Omental fat pad (tissue), 4 donors: ENCODE results near the gene SLC4A11. TPM values are rescaled to one million over a fixed set of nuclear protein-coding genes. Genes with fewer than 3 reads are reported as not detected.
"Not testable (repeated sequence)": the region's sequence is repeated elsewhere in the genome, so short reads cannot be mapped to it uniquely, and the experiment has no call there.

Experiments used
- ATAC-seq: fragments of 150-250 bp; one replicate; pipeline ENCODE4 v1.9.1; 2016; ENCODE audit warnings: mild to moderate bottlenecking, moderate library complexity; ENCODE audit not compliant: low FRiP score
- DNase-seq: peaks from one replicate; pipeline ENCODE4 v3.0.0-alpha.2; 2019; ENCODE audit warnings: low spot score
- CTCF ChIP-seq, 3 donors: fragments of 450-650 bp; IDR thresholded peaks; one replicate each; pipeline ENCODE4 v1.5.1; 2016 to 2017; ENCODE audit warnings: antibody characterized with exemption in 3 of 3, mild to moderate bottlenecking in 3 of 3, moderate library complexity in 2 of 3
- total RNA-seq, 4 donors: library from RNA; depleted of rRNA; stranded (reverse); fragments of >200 nt; gene quantifications; one replicate each; pipeline ENCODE4 v1.1.0, GENCODE V29; 2016

SLC4A11 gene
- total RNA-seq, 4 donors from 2014 or later, result 0.74 to 1.7 (median 0.95) TPM

GRCh38 chr20:3192226-3193015 is 46.6 kb downstream of the SLC4A11 start:
- no peak for TF ChIP-seq CTCF (IDR thresholded peaks at IDR 0.05)
- DNase-seq (no peak), ATAC-seq (no peak)

GRCh38 chr20:3190681-3191111 is 48.3 kb downstream of the SLC4A11 start:
- ATAC-seq (no peak), DNase-seq (no peak)
- TF ChIP-seq CTCF (IDR thresholded peaks at IDR 0.05), result no peak

GRCh38 chr20:3189561-3190131 is 49.3 kb downstream of the SLC4A11 start:
- TF ChIP-seq CTCF (IDR thresholded peaks at IDR 0.05), result no peak
- no peak for ATAC-seq

GRCh38 chr20:3188823-3189413 is 50.1 kb downstream of the SLC4A11 start:
- ATAC-seq (no peak), DNase-seq (no peak)
- no peak for TF ChIP-seq CTCF (IDR thresholded peaks at IDR 0.05)

More at GRCh38 chr20:3189561-3190131, 49.3 kb downstream of the SLC4A11 start:
- no peak for DNase-seq

GRCh38 chr20:3187861-3188260 is 51.1 kb downstream of the SLC4A11 start:
- DNase-seq, ATAC-seq: not testable (repeated sequence)

GRCh38 chr20:3183896-3184612 is 54.9 kb downstream of the SLC4A11 start:
- no peak for TF ChIP-seq CTCF (IDR thresholded peaks at IDR 0.05)
- no peak for ATAC-seq

GRCh38 chr20:3182429-3182828 is 56.6 kb downstream of the SLC4A11 start:
- not testable (repeated sequence) for DNase-seq, ATAC-seq

More at GRCh38 chr20:3183896-3184612, 54.9 kb downstream of the SLC4A11 start:
- DNase-seq, result no peak
